ENCODE results near the gene FILIP1. TPM values are rescaled to one million over a fixed set of nuclear protein-coding genes. Genes with fewer than 3 reads are reported as not detected.

The FILIP1 gene
- total RNA-seq, result not detected

GRCh38 chr6:75493400-75494064, at the start of gene FILIP1:
TSS of gene FILIP1 (minus strand) at chr6:75493800. CDS start at chr6:75414972, 78,828 bp downstream.
- Mint-ChIP-seq H3K4me3 (no peak within 1 kb of the TSS), H3K27me3 (peaks cover 11 to 17% of the 10 kb centered on the region in 2 donors)

GRCh38 chr6:75543311-75543710, 49.7 kb upstream of the FILIP1 start:
- Mint-ChIP-seq H3K4me1 (ENCODE audit: low read depth in 2 of 2) (no peaks in the 10 kb centered on the region), H3K36me3 (no peaks in the 10 kb centered on the region), H3K27me3 (peaks cover 11 to 16% of the 10 kb centered on the region in 2 donors), H3K27ac (no peak overlapping the region), H3K9me3 (no peaks in the 10 kb centered on the region), H3K4me3 (no peak overlapping the region)
- DNase-seq (ENCODE audit: low spot score) (no peak), ATAC-seq (no peak)

More at GRCh38 chr6:75493400-75494064, at the start of gene FILIP1:
- DNase-seq (ENCODE audit: low spot score) (no peak), ATAC-seq (no peak)
- no peaks in the 10 kb centered on the region for H3K36me3 Mint-ChIP-seq
- H3K9me3 Mint-ChIP-seq, result no peaks in the 10 kb centered on the region
- peak within 1 kb of the TSS in 1 of 2 donors; percentile 62 for H3K27ac Mint-ChIP-seq
- H3K4me1 Mint-ChIP-seq (ENCODE audit: low read depth in 2 of 2), result peaks cover 3 to 18% of the 10 kb centered on the region in 2 donors

GRCh38 chr6:75539136-75539535, 45.5 kb upstream of the FILIP1 start:
- Mint-ChIP-seq H3K27ac (no peak overlapping the region), H3K27me3 (peaks cover 22 to 24% of the 10 kb centered on the region in 2 donors), H3K4me3 (no peak overlapping the region), H3K36me3 (no peaks in the 10 kb centered on the region), H3K9me3 (no peaks in the 10 kb centered on the region), H3K4me1 (ENCODE audit: low read depth in 2 of 2) (no peaks in the 10 kb centered on the region)
- no peak for DNase-seq (ENCODE audit: low spot score)
- no peak for ATAC-seq

- Mint-ChIP-seq H3K27ac (no peak overlapping the region), H3K4me1 (ENCODE audit: low read depth in 2 of 2) (no peaks in the 10 kb centered on the region), H3K36me3 (no peaks in the 10 kb centered on the region), H3K9me3 (no peaks in the 10 kb centered on the region), H3K4me3 (no peak overlapping the region), H3K27me3 (peaks cover 26 to 27% of the 10 kb centered on the region in 2 donors)
- DNase-seq (ENCODE audit: low spot score) (no peak), ATAC-seq (no peak)
These were observed 38.9 kb upstream of the FILIP1 start for GRCh38 chr6:75532521-75532920.

- H3K27me3 Mint-ChIP-seq, result peaks cover 24 to 33% of the 10 kb centered on the region in 2 donors
- H3K9me3 Mint-ChIP-seq, result no peaks in the 10 kb centered on the region
- ATAC-seq (no peak), DNase-seq (ENCODE audit: low spot score) (no peak)
- H3K27ac Mint-ChIP-seq, result no peak overlapping the region
- H3K4me3 Mint-ChIP-seq, result no peak overlapping the region
- H3K4me1 Mint-ChIP-seq (ENCODE audit: low read depth in 2 of 2), result no peaks in the 10 kb centered on the region
- no peaks in the 10 kb centered on the region for H3K36me3 Mint-ChIP-seq
These were observed 37.6 kb upstream of the FILIP1 start for GRCh38 chr6:75531174-75531573.

GRCh38 chr6:75530696-75531095, 37.1 kb upstream of the FILIP1 start:
- ATAC-seq, result no peak
- H3K27me3 Mint-ChIP-seq, result peaks cover 24 to 33% of the 10 kb centered on the region in 2 donors

GRCh38 chr6:75528423-75528822, 34.8 kb upstream of the FILIP1 start:
- Mint-ChIP-seq H3K4me3 (no peak overlapping the region), H3K27ac (no peak overlapping the region), H3K4me1 (ENCODE audit: low read depth in 2 of 2) (no peaks in the 10 kb centered on the region), H3K27me3 (peaks cover 20 to 33% of the 10 kb centered on the region in 2 donors), H3K9me3 (no peaks in the 10 kb centered on the region), H3K36me3 (no peaks in the 10 kb centered on the region)
- no peak for DNase-seq (ENCODE audit: low spot score)
- ATAC-seq, result no peak

More at GRCh38 chr6:75530696-75531095, 37.1 kb upstream of the FILIP1 start:
- no peaks in the 10 kb centered on the region for H3K4me1 Mint-ChIP-seq (ENCODE audit: low read depth in 2 of 2)
- no peaks in the 10 kb centered on the region for H3K9me3 Mint-ChIP-seq
- no peak for DNase-seq (ENCODE audit: low spot score)
- H3K4me3 Mint-ChIP-seq, result no peak overlapping the region
- no peak overlapping the region for H3K27ac Mint-ChIP-seq
- H3K36me3 Mint-ChIP-seq, result no peaks in the 10 kb centered on the region

- H3K27ac Mint-ChIP-seq, result no peak overlapping the region
- ATAC-seq (peak; percentile 67 to 72), DNase-seq (ENCODE audit: low spot score) (no peak)
- no peaks in the 10 kb centered on the region for H3K9me3 Mint-ChIP-seq
- H3K4me1 Mint-ChIP-seq (ENCODE audit: low read depth in 2 of 2), result no peaks in the 10 kb centered on the region
- H3K27me3 Mint-ChIP-seq, result peaks cover 17 to 26% of the 10 kb centered on the region in 2 donors
- no peak overlapping the region for H3K4me3 Mint-ChIP-seq
- H3K36me3 Mint-ChIP-seq, result no peaks in the 10 kb centered on the region
These were observed 33.0 kb upstream of the FILIP1 start for GRCh38 chr6:75526502-75527127.

- Mint-ChIP-seq H3K27me3 (peaks cover 13 to 19% of the 10 kb centered on the region in 2 donors), H3K9me3 (no peaks in the 10 kb centered on the region), H3K4me3 (no peak overlapping the region), H3K27ac (no peak overlapping the region), H3K36me3 (no peaks in the 10 kb centered on the region), H3K4me1 (ENCODE audit: low read depth in 2 of 2) (no peaks in the 10 kb centered on the region)
- ATAC-seq (no peak), DNase-seq (ENCODE audit: low spot score) (no peak)
These were observed 32.1 kb upstream of the FILIP1 start for GRCh38 chr6:75525682-75526081.

- no peaks in the 10 kb centered on the region for H3K9me3 Mint-ChIP-seq
- no peak overlapping the region for H3K4me3 Mint-ChIP-seq
- no peaks in the 10 kb centered on the region for H3K36me3 Mint-ChIP-seq
- H3K27ac Mint-ChIP-seq, result no peak overlapping the region
- DNase-seq (ENCODE audit: low spot score) (no peak), ATAC-seq (no peak)
- no peaks in the 10 kb centered on the region for H3K4me1 Mint-ChIP-seq (ENCODE audit: low read depth in 2 of 2)
- peaks cover 13 to 19% of the 10 kb centered on the region in 2 donors for H3K27me3 Mint-ChIP-seq
These were observed 30.8 kb upstream of the FILIP1 start for GRCh38 chr6:75524322-75524972.

GRCh38 chr6:75516757-75517156, 23.2 kb upstream of the FILIP1 start:
- Mint-ChIP-seq H3K4me3 (no peak overlapping the region), H3K27ac (no peak overlapping the region), H3K9me3 (no peaks in the 10 kb centered on the region), H3K27me3 (peaks cover 0 to 3% of the 10 kb centered on the region in 2 donors), H3K36me3 (no peaks in the 10 kb centered on the region), H3K4me1 (ENCODE audit: low read depth in 2 of 2) (no peaks in the 10 kb centered on the region)
- ATAC-seq (no peak), DNase-seq (ENCODE audit: low spot score) (no peak)

- DNase-seq (ENCODE audit: low spot score) (no peak), ATAC-seq (no peak)
- Mint-ChIP-seq H3K4me1 (ENCODE audit: low read depth in 2 of 2) (no peaks in the 10 kb centered on the region), H3K27ac (no peak overlapping the region), H3K36me3 (no peaks in the 10 kb centered on the region), H3K27me3 (peaks cover 0 to 6% of the 10 kb centered on the region in 2 donors), H3K4me3 (no peak overlapping the region), H3K9me3 (no peaks in the 10 kb centered on the region)
These were observed 19.0 kb upstream of the FILIP1 start for GRCh38 chr6:75512591-75512990.

GRCh38 chr6:75505424-75505823, 11.8 kb upstream of the FILIP1 start:
- Mint-ChIP-seq H3K27me3 (peaks cover 0 to 3% of the 10 kb centered on the region in 2 donors), H3K27ac (no peak overlapping the region), H3K4me3 (no peak overlapping the region), H3K4me1 (ENCODE audit: low read depth in 2 of 2) (no peaks in the 10 kb centered on the region), H3K36me3 (no peaks in the 10 kb centered on the region), H3K9me3 (no peaks in the 10 kb centered on the region)
- no peak for ATAC-seq
- no peak for DNase-seq (ENCODE audit: low spot score)

Data from natural killer cell treated with Interleukin-12 subunit alpha and Interleukin-12 subunit beta and Interleukin-15 and Interleukin-18, amount 100 ng/mL, for 72 hours (primary cell).